Prostate gland (tissue), 2 donors: ENCODE data around the gene UBE2E1. TPM values are rescaled to one million over a fixed set of nuclear protein-coding genes. Genes with fewer than 3 reads are reported as not detected.

Experiments used
- DNase-seq: peaks from one replicate; pipeline ENCODE4 v3.0.0-alpha.2; 2019; ENCODE audit warnings: low spot score
- H3K27ac ChIP-seq, 2 donors: fragments of 200-600 bp; sonication (generic); 2 replicates each; pipeline ENCODE4 v1.5.1; 2017 to 2019
- H3K27me3 ChIP-seq: fragments of 200-600 bp; sonication (generic); replicated peaks from 2 replicates; pipeline ENCODE4 v1.5.1; 2019; ENCODE audit not compliant: insufficient read depth
- H3K36me3 ChIP-seq, 2 donors: fragments of 200-600 bp; sonication (generic); 1 replicate in 1 of 2; 2 replicates in 1 of 2; pipeline versions ENCODE4 v1.5.1 to v1.8.1; 2017 to 2019
- H3K4me1 ChIP-seq: fragments of 200-600 bp; sonication (generic); replicated peaks from 2 replicates; pipeline ENCODE4 v1.5.1; 2019
- H3K4me3 ChIP-seq, 2 donors: fragments of 200-600 bp; sonication (generic); 2 replicates each; pipeline ENCODE4 v1.5.1; 2017 to 2019
- H3K9me3 ChIP-seq: fragments of 200-600 bp; sonication (generic); 2 replicates; pipeline ENCODE4 v1.5.1; 2017
- CTCF ChIP-seq, 4 experiments: fragments of 200-600 bp in 2 of 4; fragments of 450-650 bp in 2 of 4; sonication (generic) in 2 of 4; IDR thresholded peaks; 1 replicate in 3 of 4; 2 replicates in 1 of 4; pipeline ENCODE4 v1.5.1; 2016 to 2019; ENCODE audit warnings: antibody characterized with exemption in 4 of 4, mild to moderate bottlenecking in 2 of 4, moderate library complexity in 2 of 4
- POLR2A ChIP-seq: fragments of 450-650 bp; IDR thresholded peaks from one replicate; pipeline ENCODE4 v1.6.1; 2016; ENCODE audit warnings: antibody characterized with exemption, mild to moderate bottlenecking
- POLR2AphosphoS5 ChIP-seq: sonication (generic); formaldehyde crosslinking; IDR thresholded peaks from one replicate; pipeline ENCODE4 v1.6.1; 2017; ENCODE audit warnings: antibody characterized with exemption
- WGBS: methylation state at CpG from one replicate; pipeline ENCODE4 v1.1.5; 2018; 5-methylcytosine and 5-hydroxymethylcytosine counted together
- intact Hi-C: fragments of 100-400 bp; cut with DNase I; formaldehyde crosslinking; loops from one replicate; pipeline ENCODE4 v1.14.2; 2022
- total RNA-seq, 2 donors: library from RNA; depleted of rRNA; stranded (reverse); fragments of >200 nt; gene quantifications; one replicate each; pipeline ENCODE4 v1.1.0, GENCODE V29; 2016

UBE2E1 gene
- total RNA-seq, 2 donors from 2014 or later, result 77.8 to 92.1 TPM

DNA sequence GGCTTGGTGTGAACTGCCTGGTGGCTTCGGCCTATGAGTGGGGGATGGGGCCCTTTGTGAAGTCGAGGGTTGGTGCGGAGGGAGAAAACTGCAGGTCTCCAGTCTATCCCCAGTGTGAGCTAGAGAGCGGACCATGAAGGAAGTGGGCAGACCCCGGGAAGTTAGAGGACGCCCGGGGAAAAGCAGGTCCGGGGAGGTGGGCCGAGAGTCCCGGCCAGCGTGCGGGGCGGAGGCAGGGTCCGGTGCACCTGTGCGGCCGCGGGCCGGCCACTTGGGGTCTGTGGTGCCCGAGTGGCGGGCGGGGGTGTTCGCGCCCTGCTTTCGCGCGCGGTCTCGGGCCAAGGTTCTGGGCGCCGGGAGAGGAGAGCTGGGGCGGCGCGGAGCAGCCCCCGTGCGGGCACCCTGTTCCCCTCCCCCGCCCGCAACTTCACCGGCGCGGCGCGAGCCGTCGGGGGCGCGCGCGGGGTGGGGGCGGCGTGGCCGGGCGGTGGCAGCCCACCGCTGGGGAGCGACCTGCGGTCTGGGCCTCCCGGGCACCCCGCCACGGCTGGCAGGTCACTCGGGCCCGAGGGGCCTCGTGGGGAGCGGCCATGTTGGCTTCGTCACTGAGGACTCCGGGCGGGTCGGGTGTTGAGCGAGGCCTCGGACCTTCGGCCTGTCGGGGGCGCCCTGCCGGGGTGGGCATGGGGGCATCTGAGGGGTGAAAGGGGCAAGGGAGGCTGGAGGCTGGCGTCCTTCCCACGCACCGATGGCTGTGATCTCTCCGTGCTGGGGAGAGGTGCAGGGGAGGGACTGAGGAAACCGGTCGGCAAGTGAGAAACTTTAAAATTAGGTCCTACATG, 4.8 kb downstream of the UBE2E1 start:
- TF ChIP-seq POLR2A (no peak), POLR2AphosphoS5 (no peak), CTCF (IDR thresholded peaks at IDR 0.05) (no peak)
- Histone ChIP-seq H3K27ac (peak overlapping the region; percentile 93 to 94), H3K9me3 (no peaks in the 10 kb centered on the region), H3K4me1 (peaks cover 8% of the 10 kb centered on the region), H3K36me3 (no peaks in the 10 kb centered on the region), H3K4me3 (peak overlapping the region; percentile 54 to 72), H3K27me3 (no peaks in the 10 kb centered on the region)
- 2% methylated on average over 25 of the region's 78 CpGs for WGBS
- DNase-seq, result no peak
- intact Hi-C loops, result no loop called here

DNA sequence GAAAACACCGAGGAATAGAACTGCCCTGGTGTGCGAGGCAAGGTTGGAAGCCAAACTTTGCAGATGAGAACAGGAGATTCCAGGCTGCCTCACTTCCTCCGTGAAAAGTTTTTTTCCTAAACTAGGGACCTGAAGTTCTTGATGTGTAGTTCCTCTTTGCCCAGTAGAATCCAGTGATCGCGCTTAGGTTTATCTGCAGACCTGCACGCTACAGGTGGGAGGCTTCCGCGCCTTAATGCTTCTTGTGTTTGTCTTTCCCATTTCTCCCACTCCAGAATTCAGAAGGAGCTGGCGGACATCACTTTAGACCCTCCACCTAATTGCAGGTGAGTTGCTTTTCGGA, 5.4 kb downstream of the UBE2E1 start:
- peaks cover 8% of the 10 kb centered on the region for H3K4me1 ChIP-seq
- DNase-seq, result peak; percentile 30
- no peaks in the 10 kb centered on the region for H3K27me3 ChIP-seq
- no peaks in the 10 kb centered on the region for H3K36me3 ChIP-seq
- H3K9me3 ChIP-seq, result no peaks in the 10 kb centered on the region
- H3K4me3 ChIP-seq, result peak overlapping the region; percentile 54 to 72
- WGBS, result 35% methylated on average over 10 of the region's 10 CpGs
- TF ChIP-seq POLR2AphosphoS5, result no peak
- no peak for TF ChIP-seq CTCF (IDR thresholded peaks at IDR 0.05)
- no peak for TF ChIP-seq POLR2A
- intact Hi-C loops, result no loop called here
- peak overlapping the region; percentile 93 to 94 for H3K27ac ChIP-seq

GRCh38 chr3:23811919-23812318, 6.2 kb downstream of the UBE2E1 start:
- Histone ChIP-seq H3K4me1 (peaks cover 8% of the 10 kb centered on the region), H3K9me3 (no peaks in the 10 kb centered on the region), H3K27ac (no peak overlapping the region), H3K36me3 (no peaks in the 10 kb centered on the region), H3K27me3 (no peaks in the 10 kb centered on the region), H3K4me3 (no peak overlapping the region)
- intact Hi-C loops, result no loop called here
- TF ChIP-seq POLR2AphosphoS5 (no peak), POLR2A (no peak), CTCF (IDR thresholded peaks at IDR 0.05) (no peak)
- no peak for DNase-seq

GRCh38 chr3:23815879-23816278, 10.1 kb downstream of the UBE2E1 start:
- H3K36me3 ChIP-seq, result no peaks in the 10 kb centered on the region
- 40% methylated on average over 3 of the region's 3 CpGs for WGBS
- TF ChIP-seq POLR2AphosphoS5 (no peak), CTCF (IDR thresholded peaks at IDR 0.05) (no peak), POLR2A (no peak)
- H3K4me1 ChIP-seq, result peaks cover 2% of the 10 kb centered on the region
- no peak overlapping the region for H3K27ac ChIP-seq
- H3K9me3 ChIP-seq, result no peaks in the 10 kb centered on the region
- H3K4me3 ChIP-seq, result no peak overlapping the region
- DNase-seq, result no peak
- no peaks in the 10 kb centered on the region for H3K27me3 ChIP-seq
- intact Hi-C loops, result no loop called here

GRCh38 chr3:23816721-23817120, 11.0 kb downstream of the UBE2E1 start:
- Histone ChIP-seq H3K27me3 (no peaks in the 10 kb centered on the region), H3K4me1 (peaks cover 2% of the 10 kb centered on the region), H3K36me3 (no peaks in the 10 kb centered on the region), H3K4me3 (no peak overlapping the region), H3K27ac (no peak overlapping the region), H3K9me3 (no peaks in the 10 kb centered on the region)
- DNase-seq, result no peak
- WGBS, result 98% methylated on average over 2 of the region's 2 CpGs
- intact Hi-C loops, result no loop called here
- TF ChIP-seq POLR2AphosphoS5 (no peak), POLR2A (no peak), CTCF (IDR thresholded peaks at IDR 0.05) (no peak)
